GM20000 (cell line): Measurements from ENCODE around the gene UXS1.

Source experiments
- DNase-seq: peaks from one replicate; pipeline ENCODE4 v3.0.0; 2012; ENCODE audit warnings: low spot score
- TF ChIP-seq, protein P1 (sequence below): IDR thresholded peaks from 2 replicates; pipeline ENCODE4 v1.5.1; 2012; ENCODE audit warnings: mild to moderate bottlenecking, control low read depth; ENCODE audit errors: extremely low read depth, missing control alignments

Gene UXS1

DNA sequence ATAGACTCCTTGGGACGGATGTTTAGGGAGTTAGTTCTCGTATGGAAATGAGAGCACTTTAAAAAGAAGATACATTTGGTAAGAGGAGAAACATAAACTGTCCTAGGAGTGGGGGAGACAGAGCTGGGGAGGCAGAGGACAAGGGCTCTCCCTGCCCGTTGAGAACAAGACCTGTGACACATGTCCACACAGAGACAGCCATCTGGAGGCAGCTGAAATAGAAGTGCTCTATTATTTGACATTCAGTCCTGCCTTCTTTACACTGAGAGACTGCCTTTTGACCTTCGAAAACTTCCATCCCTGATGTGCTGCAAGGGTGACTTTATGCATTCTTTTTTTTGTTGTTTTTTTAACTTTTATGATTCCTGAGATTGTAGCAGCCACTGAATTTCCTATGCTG, 150.1 kb downstream of the UXS1 start:
- TF ChIP-seq, protein P1, sequence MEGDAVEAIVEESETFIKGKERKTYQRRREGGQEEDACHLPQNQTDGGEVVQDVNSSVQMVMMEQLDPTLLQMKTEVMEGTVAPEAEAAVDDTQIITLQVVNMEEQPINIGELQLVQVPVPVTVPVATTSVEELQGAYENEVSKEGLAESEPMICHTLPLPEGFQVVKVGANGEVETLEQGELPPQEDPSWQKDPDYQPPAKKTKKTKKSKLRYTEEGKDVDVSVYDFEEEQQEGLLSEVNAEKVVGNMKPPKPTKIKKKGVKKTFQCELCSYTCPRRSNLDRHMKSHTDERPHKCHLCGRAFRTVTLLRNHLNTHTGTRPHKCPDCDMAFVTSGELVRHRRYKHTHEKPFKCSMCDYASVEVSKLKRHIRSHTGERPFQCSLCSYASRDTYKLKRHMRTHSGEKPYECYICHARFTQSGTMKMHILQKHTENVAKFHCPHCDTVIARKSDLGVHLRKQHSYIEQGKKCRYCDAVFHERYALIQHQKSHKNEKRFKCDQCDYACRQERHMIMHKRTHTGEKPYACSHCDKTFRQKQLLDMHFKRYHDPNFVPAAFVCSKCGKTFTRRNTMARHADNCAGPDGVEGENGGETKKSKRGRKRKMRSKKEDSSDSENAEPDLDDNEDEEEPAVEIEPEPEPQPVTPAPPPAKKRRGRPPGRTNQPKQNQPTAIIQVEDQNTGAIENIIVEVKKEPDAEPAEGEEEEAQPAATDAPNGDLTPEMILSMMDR = no peak
- no peak for DNase-seq
